ENCODE data around the gene IGLL1. TPM values are rescaled to one million over a fixed set of nuclear protein-coding genes. Genes with fewer than 3 reads are reported as not detected.
"Not testable (repeated sequence)": the region's sequence is repeated elsewhere in the genome, so short reads cannot be mapped to it uniquely, and the experiment has no call there.

Gene IGLL1
- polyA plus RNA-seq, 1 of the 3 experiments (the other 2 are of a cell fraction), result not detected

DNA sequence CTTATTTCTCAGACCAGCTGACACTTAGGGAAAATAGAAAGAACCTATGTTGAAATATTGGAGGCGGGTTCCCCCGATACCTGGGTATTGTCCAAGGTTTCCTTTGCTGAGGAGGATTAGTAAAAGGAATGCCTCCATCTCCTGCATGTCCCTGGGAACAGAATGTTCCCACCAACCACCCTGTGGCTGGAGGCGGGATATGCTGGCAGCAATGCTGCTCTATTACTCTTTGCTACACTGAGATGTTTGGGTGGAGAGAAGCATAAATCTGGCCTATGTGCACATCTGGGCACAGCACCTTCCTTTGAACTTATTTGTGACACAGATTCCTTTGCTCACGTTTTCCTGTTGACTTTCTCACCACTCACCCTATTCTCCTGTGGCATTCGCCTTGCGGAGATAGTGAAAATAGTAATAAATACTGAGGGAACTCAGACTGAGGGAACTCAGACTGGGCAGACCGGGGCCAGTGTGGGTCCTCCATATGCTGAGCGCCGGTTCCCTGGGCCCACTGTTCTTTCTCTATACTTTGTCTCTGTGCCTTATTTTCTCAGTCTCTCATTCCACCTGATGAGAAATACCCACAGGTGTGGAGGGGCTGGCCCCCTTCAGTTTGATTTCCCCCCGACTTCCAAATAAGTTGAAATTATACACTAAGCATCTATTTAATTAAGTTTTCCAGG is 32.1 kb downstream of the IGLL1 start:
- Histone ChIP-seq H3K9me2 (no peaks in the 10 kb centered on the region), H3F3A (replicated peaks; ENCODE audit: insufficient read depth) (no peaks in the 10 kb centered on the region), H3K9me3 (no peaks in the 10 kb centered on the region), H3K36me3 (replicated peaks in 1 of 2; ENCODE audit: control insufficient read depth in 1 of 2, insufficient read depth in 2 of 2, low read length in 1 of 2) (no peaks in the 10 kb centered on the region), H2AFZ (ENCODE audit: low read depth) (no peak overlapping the region), H3K79me2 (ENCODE audit: insufficient read depth) (no peaks in the 10 kb centered on the region), H3K9ac (no peak overlapping the region), H3K4me3 (ENCODE audit: low read depth in 2 of 2, low read length in 1 of 2) (no peak overlapping the region), H3K27me3 (ENCODE audit: insufficient read depth) (no peaks in the 10 kb centered on the region), H3K4me1 (ENCODE audit: control insufficient read depth in 1 of 2, insufficient read depth in 2 of 2, low read depth in 1 of 2, low read length in 1 of 2) (peaks cover 0 to 8% of the 10 kb centered on the region in 2 experiments; a peak in 1 of 4 replicates), H3K27ac (ENCODE audit: low read depth in 2 of 2, low read length in 1 of 2) (no peak overlapping the region), H3K4me2 (no peak overlapping the region), H4K20me1 (ENCODE audit: insufficient read depth) (no peaks in the 10 kb centered on the region)
- ChIA-PET POLR2A (no interaction called here), CTCF (interaction anchor here (0.6 kb wide), 1 partner anchor 302 kb away, joined by 3 read pairs; no protein-coding TSS in a partner anchor)
- no peak for DNase-seq
- WGBS (ENCODE audit: low lambda C conversion rate), result 69% methylated on average over 10 of the region's 10 CpGs
- TF ChIP-seq FOXM1 (IDR thresholded peaks at IDR 0.05; ENCODE audit: low read depth) (no peak), EP300 (IDR thresholded peaks at IDR 0.05; ENCODE audit: borderline replicate concordance in 1 of 2, low read depth in 1 of 2, low read length in 1 of 2) (no peak)

DNA sequence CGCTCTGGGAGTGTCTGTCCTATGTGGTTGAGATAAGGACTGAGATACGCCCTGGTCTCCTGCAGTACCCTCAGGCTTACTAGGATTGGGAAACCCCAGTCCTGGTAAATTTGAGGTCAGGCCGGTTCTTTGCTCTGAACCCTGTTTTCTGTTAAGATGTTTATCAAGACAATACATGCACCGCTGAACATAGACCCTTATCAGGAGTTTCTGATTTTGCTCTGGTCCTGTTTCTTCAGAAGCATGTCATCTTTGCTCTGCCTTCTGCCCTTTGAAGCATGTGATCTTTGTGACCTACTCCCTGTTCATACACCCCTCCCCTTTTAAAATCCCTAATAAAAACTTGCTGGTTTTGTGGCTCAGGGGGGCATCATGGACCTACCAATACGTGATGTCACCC is 32.7 kb downstream of the IGLL1 start:
- H3K9me2 ChIP-seq; H3K27ac ChIP-seq (ENCODE audit: low read depth in 2 of 2, low read length in 1 of 2); POLR2A ChIA-PET; H2AFZ ChIP-seq (ENCODE audit: low read depth); H3K4me2 ChIP-seq; H3K36me3 ChIP-seq (replicated peaks in 1 of 2; ENCODE audit: control insufficient read depth in 1 of 2, insufficient read depth in 2 of 2, low read length in 1 of 2); H3K79me2 ChIP-seq (ENCODE audit: insufficient read depth); CTCF ChIA-PET; H4K20me1 ChIP-seq (ENCODE audit: insufficient read depth); H3K9ac ChIP-seq; H3F3A ChIP-seq (replicated peaks; ENCODE audit: insufficient read depth); H3K9me3 ChIP-seq; H3K4me3 ChIP-seq (ENCODE audit: low read depth in 2 of 2, low read length in 1 of 2); DNase-seq; H3K27me3 ChIP-seq (ENCODE audit: insufficient read depth): not testable (repeated sequence)
- WGBS (ENCODE audit: low lambda C conversion rate), result 28% methylated on average over 5 of the region's 5 CpGs
- peaks cover 0 to 14% of the 10 kb centered on the region in 2 experiments; a peak in 2 of 4 replicates for H3K4me1 ChIP-seq (ENCODE audit: control insufficient read depth in 1 of 2, insufficient read depth in 2 of 2, low read depth in 1 of 2, low read length in 1 of 2)

DNA sequence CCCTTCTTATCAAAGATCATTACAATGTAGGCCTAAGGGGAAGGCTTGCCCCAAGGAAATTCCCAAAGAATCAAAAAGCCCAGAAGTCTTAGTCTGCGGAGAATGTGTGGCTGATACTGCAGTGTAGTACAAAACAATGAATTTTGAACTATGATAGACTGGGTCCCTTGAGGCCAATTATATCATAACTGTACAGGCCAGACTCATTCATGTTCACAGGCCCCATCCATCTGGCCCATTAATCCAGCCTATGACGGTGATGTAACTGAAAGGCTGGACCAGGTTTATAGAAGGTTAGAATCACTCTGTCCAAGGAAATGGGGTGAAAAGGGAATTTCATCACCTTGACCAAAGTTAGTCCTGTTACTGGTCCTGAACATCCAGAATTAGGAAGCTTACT is 35.2 kb downstream of the IGLL1 start:
- POLR2A ChIA-PET, result no interaction called here

More for the DNA sequence above, 35.2 kb downstream of the IGLL1 start:
- H3K4me1 ChIP-seq (ENCODE audit: control insufficient read depth in 1 of 2, insufficient read depth in 2 of 2, low read depth in 1 of 2, low read length in 1 of 2), result peaks cover 0 to 14% of the 10 kb centered on the region in 2 experiments; a peak in 3 of 4 replicates
- H3K27ac ChIP-seq (ENCODE audit: low read depth in 2 of 2, low read length in 1 of 2), result no peak overlapping the region
- no peaks in the 10 kb centered on the region for H3F3A ChIP-seq (replicated peaks; ENCODE audit: insufficient read depth)
- no peaks in the 10 kb centered on the region for H3K9me2 ChIP-seq
- H3K36me3 ChIP-seq (replicated peaks in 1 of 2; ENCODE audit: control insufficient read depth in 1 of 2, insufficient read depth in 2 of 2, low read length in 1 of 2), result no peaks in the 10 kb centered on the region
- H4K20me1 ChIP-seq (ENCODE audit: insufficient read depth), result no peaks in the 10 kb centered on the region
- no peaks in the 10 kb centered on the region for H3K27me3 ChIP-seq (ENCODE audit: insufficient read depth)
- CTCF ChIA-PET, result interaction anchor here (2.0 kb wide), 1 partner anchor 46 kb away, joined by 13 read pairs; no protein-coding TSS in a partner anchor
- WGBS (ENCODE audit: low lambda C conversion rate), result 97% methylated on average over 2 of the region's 2 CpGs
- no peak overlapping the region for H3K9ac ChIP-seq
- TF ChIP-seq MEF2A (IDR thresholded peaks at IDR 0.05; ENCODE audit: borderline replicate concordance, low read depth) (no peak), POLR2AphosphoS5 (IDR thresholded peaks at IDR 0.05; ENCODE audit: low read depth, low read length) (no peak), IRF3 (IDR thresholded peaks at IDR 0.05; ENCODE audit: low read depth, low read length) (no peak), JUND (IDR thresholded peaks at IDR 0.05) (no peak), ELF1 (IDR thresholded peaks at IDR 0.05) (no peak), GABPA (IDR thresholded peaks at IDR 0.05; ENCODE audit: low read depth) (no peak), NRF1 (IDR thresholded peaks at IDR 0.05; ENCODE audit: low read depth, low read length) (no peak), RAD21 (IDR thresholded peaks at IDR 0.05; ENCODE audit: low read length) (no peak), TCF12 (IDR thresholded peaks at IDR 0.05) (no peak), FOXJ3 (CRISPR knock-in tag; IDR thresholded peaks at IDR 0.05) (no peak), TAF1 (IDR thresholded peaks at IDR 0.05; ENCODE audit: borderline replicate concordance, low read depth, low read length) (no peak), SIN3A (IDR thresholded peaks at IDR 0.05; ENCODE audit: borderline replicate concordance, low read depth, low read length) (no peak), FOXM1 (IDR thresholded peaks at IDR 0.05; ENCODE audit: low read depth) (no peak), ZBTB33 (IDR thresholded peaks at IDR 0.05; ENCODE audit: borderline replicate concordance, low read depth) (no peak), EP300 (IDR thresholded peaks at IDR 0.05; ENCODE audit: borderline replicate concordance in 1 of 2, low read depth in 1 of 2, low read length in 1 of 2) (no peak), RFX5 (IDR thresholded peaks at IDR 0.05; ENCODE audit: low read length) (no peak)
- TF ChIP-seq, protein P1, sequence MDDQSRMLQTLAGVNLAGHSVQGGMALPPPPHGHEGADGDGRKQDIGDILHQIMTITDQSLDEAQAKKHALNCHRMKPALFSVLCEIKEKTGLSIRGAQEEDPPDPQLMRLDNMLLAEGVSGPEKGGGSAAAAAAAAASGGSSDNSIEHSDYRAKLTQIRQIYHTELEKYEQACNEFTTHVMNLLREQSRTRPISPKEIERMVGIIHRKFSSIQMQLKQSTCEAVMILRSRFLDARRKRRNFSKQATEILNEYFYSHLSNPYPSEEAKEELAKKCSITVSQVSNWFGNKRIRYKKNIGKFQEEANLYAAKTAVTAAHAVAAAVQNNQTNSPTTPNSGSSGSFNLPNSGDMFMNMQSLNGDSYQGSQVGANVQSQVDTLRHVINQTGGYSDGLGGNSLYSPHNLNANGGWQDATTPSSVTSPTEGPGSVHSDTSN (IDR thresholded peaks at IDR 0.05), result no peak
- H3K4me2 ChIP-seq, result no peak overlapping the region
- H3K9me3 ChIP-seq, result no peaks in the 10 kb centered on the region
- H3K79me2 ChIP-seq (ENCODE audit: insufficient read depth), result no peaks in the 10 kb centered on the region
- no peak overlapping the region for H2AFZ ChIP-seq (ENCODE audit: low read depth)
- H3K4me3 ChIP-seq (ENCODE audit: low read depth in 2 of 2, low read length in 1 of 2), result no peak overlapping the region
- no peak for DNase-seq

All from SK-N-SH (cell line).